Mammary epithelial cell (primary cell): ENCODE data around the gene ODC1.

Experiments
- CTCF ChIP-seq, 2 donors: IDR thresholded peaks in 1 of 2; conservative IDR thresholded peaks in 1 of 2; 2 replicates each; pipeline ENCODE4 v1.5.1; 2011 to 2012; ENCODE audit warnings: inconsistent platforms in 2 of 2, low read length in 2 of 2, mild to moderate bottlenecking in 2 of 2, control low read depth in 1 of 2, low read depth in 1 of 2; ENCODE audit not compliant: insufficient read depth in 1 of 2; ENCODE audit errors: extremely low read depth in 1 of 2
- EZH2 ChIP-seq: IDR thresholded peaks from 2 replicates; pipeline ENCODE4 v1.6.1; 2012; ENCODE audit warnings: low read length, inconsistent platforms, borderline replicate concordance

DNA sequence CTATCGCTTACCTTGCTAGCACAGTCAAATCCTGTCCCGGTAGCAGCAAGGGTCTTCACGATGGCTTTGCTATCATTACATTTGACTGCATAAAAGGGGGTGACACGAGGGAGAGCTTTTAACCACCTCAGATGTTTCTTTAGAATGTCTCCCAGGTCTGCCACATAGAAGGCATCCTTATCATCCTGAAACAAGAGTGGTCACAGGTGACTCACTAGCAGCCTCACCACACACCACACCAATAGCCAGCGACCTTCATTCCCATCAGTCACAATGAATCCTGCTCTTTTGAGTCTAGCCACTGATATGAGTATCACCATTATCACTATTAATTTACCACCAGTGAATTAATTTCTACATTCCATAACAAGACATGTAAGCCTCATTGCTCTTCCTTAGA is 3.7 kb downstream of the ODC1 start:
- TF ChIP-seq CTCF (conservative IDR thresholded peaks at IDR 0.05 in 1 of 2, IDR thresholded peaks at IDR 0.05 in 1 of 2; ENCODE audit: extremely low read depth in 1 of 2, insufficient read depth in 1 of 2, low read depth in 1 of 2, low read length in 2 of 2) (no peak), EZH2 (no peak)
